Gastrocnemius medialis (tissue), 4 donors: ENCODE measurements around the gene SLC25A3.
"Not testable (repeated sequence)": the region's sequence is repeated elsewhere in the genome, so short reads cannot be mapped to it uniquely, and the experiment has no call there.

Experiments used
- CTCF ChIP-seq, 5 experiments: fragments of 450-650 bp in 3 of 5; fragments of 200-600 bp in 2 of 5; sonication (generic) in 2 of 5; IDR thresholded peaks in 4 of 5; conservative IDR thresholded peaks in 1 of 5; 1 replicate in 4 of 5; 2 replicates in 1 of 5; pipeline ENCODE4 v1.5.1; 2016 to 2019; ENCODE audit warnings: antibody characterized with exemption in 5 of 5, mild to moderate bottlenecking in 3 of 5, moderate library complexity in 3 of 5
- POLR2A ChIP-seq, 2 donors: fragments of 450-650 bp; IDR thresholded peaks; one replicate each; pipeline ENCODE4 v1.6.1; 2017; ENCODE audit warnings: antibody characterized with exemption in 2 of 2, mild to moderate bottlenecking in 2 of 2, moderate library complexity in 2 of 2

GRCh38 chr12:98558097-98558496, 35.4 kb upstream of the SLC25A3 start:
- not testable (repeated sequence) for TF ChIP-seq CTCF (IDR thresholded peaks at IDR 0.05 in 4 of 5, conservative IDR thresholded peaks at IDR 0.05 in 1 of 5); POLR2A (IDR thresholded peaks at IDR 0.05)
